GM13977 (cell line): ENCODE data around the gene ARID1B.

ENCODE experiments used
- DNase-seq: peaks from one replicate; pipeline ENCODE4 v3.0.0; 2012; ENCODE audit warnings: low spot score
- CTCF ChIP-seq: IDR thresholded peaks from 2 replicates; pipeline ENCODE4 v1.5.1; 2012; ENCODE audit warnings: mild to moderate bottlenecking, control low read depth; ENCODE audit not compliant: insufficient read depth; ENCODE audit errors: extremely low read depth, missing control alignments
- in situ Hi-C: fragments of 300-500 bp; cut with MboI; formaldehyde crosslinking; loops from one replicate; pipeline ENCODE4 v1.12.0; 2022; ENCODE audit warnings: low sequenced_read_pairs, low pct_unique_long_range_greater_than_20kb, mixed read lengths, inconsistent platforms; ENCODE audit not compliant: unreplicated experiment

ARID1B gene

GRCh38 chr6:157002774-157003173 lies 225.6 kb downstream of the ARID1B start:
- no peak for DNase-seq
- TF ChIP-seq CTCF, result no peak
- in situ Hi-C loops, result no loop called here

- TF ChIP-seq CTCF, result no peak
- no peak for DNase-seq
- in situ Hi-C loops, result no loop called here
Measured at GRCh38 chr6:157005940-157006339, 228.8 kb downstream of the ARID1B start.

GRCh38 chr6:157008568-157008967 lies 231.4 kb downstream of the ARID1B start:
- no peak for TF ChIP-seq CTCF
- in situ Hi-C loops, result no loop called here

GRCh38 chr6:157012355-157012754 lies 235.2 kb downstream of the ARID1B start:
- in situ Hi-C loops, result no loop called here
- TF ChIP-seq CTCF, result no peak

More at GRCh38 chr6:157008568-157008967, 231.4 kb downstream of the ARID1B start:
- no peak for DNase-seq

GRCh38 chr6:157013649-157014304 lies 236.6 kb downstream of the ARID1B start:
- in situ Hi-C loops, result no loop called here
- DNase-seq, result no peak
- no peak for TF ChIP-seq CTCF

More at GRCh38 chr6:157012355-157012754, 235.2 kb downstream of the ARID1B start:
- DNase-seq, result no peak

- in situ Hi-C loops, result no loop called here
- no peak for TF ChIP-seq CTCF
- no peak for DNase-seq
Measured at GRCh38 chr6:157014871-157015270, 237.7 kb downstream of the ARID1B start.

- DNase-seq, result no peak
- no peak for TF ChIP-seq CTCF
- in situ Hi-C loops, result no loop called here
Measured at GRCh38 chr6:157017022-157017421, 239.8 kb downstream of the ARID1B start.
